Activated effector memory CD4-positive, alpha-beta T cell treated with anti-CD3 and anti-CD28 coated beads, Interleukin-2, amount 50 U/mL, for 16 hours (primary cell): ENCODE data around the gene HOXC10.

ENCODE experiments used
- DNase-seq: peaks from one replicate; pipeline ENCODE4 v3.0.0-alpha.2; 2020

The HOXC10 gene

GRCh38 chr12:53977596-53978445, 7.1 kb upstream of the HOXC10 start:
- DNase-seq: no peak

- DNase-seq: no peak
These were observed 6.2 kb upstream of the HOXC10 start for GRCh38 chr12:53978477-53979356.

- DNase-seq: no peak
These were observed 4.7 kb upstream of the HOXC10 start for GRCh38 chr12:53980104-53980801.

DNA sequence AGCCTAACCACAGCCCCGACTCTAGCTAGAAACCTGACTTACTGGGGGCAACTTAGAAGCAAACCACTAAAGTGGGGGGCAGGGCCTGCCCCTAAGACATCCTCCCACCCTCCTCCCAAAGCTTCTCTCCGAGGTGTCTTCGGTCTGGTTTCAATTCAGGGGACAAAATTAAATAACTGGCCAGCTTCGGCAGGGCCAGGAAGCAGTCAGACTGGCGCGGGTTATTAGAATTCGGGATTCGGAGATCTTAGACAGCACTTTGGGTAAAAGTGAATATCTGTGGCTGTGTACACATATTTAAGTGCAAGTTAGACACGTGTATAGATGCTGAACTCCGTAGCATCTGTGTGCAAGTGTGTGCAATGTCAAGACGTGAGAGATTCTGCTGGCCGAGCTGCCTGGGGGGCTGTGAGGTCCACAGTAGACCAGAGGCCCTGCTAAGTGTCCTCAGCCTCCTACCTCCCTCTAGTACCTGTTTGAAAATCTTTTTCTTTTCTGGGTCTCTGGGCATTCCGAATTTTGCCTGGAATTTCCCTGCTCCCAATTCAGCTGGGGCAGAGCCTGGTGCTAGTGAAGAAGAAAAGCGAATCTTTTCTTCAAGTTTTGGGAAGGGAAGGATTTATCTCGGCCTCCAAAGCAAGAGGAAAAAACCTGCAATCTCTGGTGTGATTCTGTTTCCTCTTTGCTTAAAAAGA, 4.0 kb upstream of the HOXC10 start:
- DNase-seq: no peak

DNA sequence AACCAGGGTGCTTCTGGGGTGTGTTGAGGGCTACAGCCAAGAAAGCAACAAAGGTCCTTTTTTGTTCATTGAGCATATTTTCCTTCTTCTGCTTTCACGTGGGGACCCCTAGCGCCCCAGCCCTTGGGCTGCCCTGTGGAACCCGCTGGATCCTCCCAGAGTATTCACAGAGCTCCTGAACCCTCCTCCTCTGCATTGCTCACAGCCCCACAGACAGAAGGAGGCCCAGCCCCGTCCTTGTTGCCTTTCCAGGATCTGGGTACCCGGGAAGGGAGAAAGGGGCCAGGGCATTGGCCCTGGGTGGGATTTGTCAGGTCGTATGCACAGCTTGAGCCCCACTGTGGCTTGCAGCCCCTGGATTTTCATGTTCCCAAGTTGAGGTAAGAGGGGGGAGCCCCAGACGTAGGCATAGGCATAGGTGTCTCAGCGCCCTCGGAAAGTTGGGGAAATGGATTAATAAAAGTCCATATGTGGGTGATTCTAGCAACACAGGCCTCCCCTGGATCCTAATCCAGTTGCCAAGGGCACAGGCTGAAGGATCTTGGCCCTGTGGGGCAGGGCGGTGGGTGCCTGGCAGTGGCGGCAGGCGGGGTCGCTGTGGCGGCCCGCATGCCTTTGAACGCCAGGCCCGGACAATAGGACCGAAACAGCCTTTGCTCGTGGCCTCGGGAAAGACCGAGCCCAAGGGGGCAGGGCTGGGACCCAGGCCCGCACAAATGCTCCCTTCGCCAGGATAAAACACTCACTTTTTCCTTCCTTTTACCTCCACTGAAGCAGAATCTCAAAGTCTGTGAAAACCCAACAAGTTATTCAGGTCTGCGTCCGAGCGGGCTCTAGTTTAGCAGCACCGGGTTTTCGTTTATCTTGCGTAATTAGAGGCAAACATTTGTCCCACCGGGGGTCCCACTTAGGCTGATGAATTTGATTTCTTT, 3.0 kb upstream of the HOXC10 start:
- no peak for DNase-seq

DNA sequence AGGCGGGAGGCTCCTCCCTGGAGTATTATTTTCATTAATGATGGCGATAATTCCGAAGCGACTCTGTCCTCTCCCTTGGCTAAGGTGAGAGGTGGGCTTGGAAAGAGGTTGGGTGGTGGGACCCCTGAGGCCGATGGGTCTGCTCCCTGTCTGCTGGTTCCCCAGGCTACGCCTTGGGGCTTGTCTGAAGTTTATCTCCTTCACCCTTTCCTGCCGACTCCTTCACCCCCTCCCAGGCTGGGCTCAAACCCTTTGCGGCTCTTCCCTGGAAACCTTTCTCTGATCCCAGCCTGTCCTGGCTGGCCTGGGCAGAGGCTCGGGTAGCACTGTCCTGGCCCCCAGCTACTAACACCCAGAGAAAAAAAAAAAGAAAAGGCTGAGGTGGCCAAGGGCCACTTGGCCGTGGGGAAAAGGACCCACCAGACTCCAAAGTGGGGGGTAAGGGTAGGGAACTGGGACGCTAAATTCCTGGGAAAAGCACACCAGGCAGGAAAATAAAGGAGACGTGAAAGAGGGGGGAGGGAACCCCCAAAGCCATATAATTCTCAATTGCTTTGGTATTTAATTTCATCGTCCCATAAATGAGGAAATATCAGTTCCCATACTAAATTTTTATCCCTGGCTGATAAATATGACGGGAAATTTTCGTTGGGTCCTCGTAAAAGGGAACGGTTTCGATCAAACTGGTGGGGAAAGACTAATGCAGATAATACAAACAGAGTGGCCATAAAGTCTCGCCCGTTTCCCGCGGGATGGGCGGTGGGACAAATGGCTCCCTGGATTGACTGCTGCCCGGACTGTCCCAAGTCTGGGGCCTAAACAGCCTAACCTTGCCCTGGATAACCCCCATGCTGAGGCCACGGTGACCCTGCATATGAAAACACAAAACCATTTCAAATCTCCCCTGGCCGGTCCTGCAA, 2.0 kb upstream of the HOXC10 start:
- DNase-seq: no peak

GRCh38 chr12:53983568-53983949, 1.4 kb upstream of the HOXC10 start:
- DNase-seq: no peak

- no peak for DNase-seq
These were observed 885 bp upstream of the HOXC10 start for GRCh38 chr12:53983950-53984572.

- DNase-seq: no peak
These were observed 697 bp downstream of the HOXC10 start for GRCh38 chr12:53985692-53985993.

- DNase-seq: no peak
These were observed 1.2 kb downstream of the HOXC10 start for GRCh38 chr12:53985994-53986685.

DNA sequence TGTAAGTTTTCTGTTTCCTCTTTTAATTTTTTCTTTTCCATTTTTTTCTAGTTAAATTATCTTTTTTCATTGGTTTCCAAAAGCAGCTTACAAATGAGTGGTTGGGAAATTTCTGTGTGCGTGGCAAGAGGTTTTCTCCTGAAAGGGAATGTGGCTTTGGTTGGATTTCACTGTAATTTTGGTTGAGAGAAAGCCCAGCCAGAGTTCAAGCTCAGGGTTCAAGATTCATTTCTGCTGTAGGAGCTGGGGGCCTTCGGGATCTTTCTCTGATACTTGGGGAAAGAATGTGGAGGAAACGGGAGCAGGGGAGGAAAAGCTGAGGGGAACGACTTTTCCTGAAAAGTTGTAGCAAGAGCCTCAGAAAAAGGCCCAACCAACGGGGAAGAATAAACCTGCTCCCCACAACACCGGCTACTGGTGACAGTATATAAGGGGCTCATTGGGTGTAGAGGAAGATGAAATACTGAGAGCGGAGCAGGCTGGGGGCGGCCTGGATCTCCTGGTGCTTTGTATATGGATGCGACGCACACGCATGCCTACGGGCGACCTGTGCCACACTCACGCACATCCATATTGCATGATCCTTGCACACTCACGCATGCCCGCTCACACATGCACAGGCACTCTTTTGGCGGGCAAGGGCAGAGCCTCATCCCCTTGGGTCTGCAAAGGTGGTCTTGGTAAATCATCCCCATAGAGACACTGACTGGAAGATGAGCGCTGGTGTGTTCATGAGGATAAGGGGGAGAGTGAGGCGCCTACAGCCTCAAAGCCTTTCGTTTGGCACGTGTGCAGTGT, 1.9 kb downstream of the HOXC10 start:
- DNase-seq: no peak

DNA sequence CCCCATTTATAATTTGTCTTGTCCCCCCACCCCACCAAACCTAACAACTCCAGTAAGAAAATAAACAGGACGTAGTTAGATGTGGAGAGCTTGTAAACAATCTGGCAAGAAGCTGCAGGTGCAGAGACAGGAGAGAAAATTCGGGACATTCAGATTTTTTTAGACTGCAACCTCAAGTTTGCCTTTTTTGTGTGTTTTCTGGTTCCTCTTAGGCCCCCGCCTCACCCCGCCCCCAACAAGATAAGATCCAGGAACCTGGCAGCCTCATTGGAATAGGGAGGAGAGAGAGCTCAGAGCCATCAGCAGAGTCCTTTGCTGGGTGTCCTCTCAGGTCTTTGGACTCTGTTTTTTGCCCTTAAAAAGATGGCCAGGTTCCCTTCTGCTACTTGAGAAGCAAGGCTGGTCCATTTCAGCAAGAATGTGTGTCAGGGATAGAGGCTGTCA, 2.9 kb downstream of the HOXC10 start:
- DNase-seq: no peak

DNA sequence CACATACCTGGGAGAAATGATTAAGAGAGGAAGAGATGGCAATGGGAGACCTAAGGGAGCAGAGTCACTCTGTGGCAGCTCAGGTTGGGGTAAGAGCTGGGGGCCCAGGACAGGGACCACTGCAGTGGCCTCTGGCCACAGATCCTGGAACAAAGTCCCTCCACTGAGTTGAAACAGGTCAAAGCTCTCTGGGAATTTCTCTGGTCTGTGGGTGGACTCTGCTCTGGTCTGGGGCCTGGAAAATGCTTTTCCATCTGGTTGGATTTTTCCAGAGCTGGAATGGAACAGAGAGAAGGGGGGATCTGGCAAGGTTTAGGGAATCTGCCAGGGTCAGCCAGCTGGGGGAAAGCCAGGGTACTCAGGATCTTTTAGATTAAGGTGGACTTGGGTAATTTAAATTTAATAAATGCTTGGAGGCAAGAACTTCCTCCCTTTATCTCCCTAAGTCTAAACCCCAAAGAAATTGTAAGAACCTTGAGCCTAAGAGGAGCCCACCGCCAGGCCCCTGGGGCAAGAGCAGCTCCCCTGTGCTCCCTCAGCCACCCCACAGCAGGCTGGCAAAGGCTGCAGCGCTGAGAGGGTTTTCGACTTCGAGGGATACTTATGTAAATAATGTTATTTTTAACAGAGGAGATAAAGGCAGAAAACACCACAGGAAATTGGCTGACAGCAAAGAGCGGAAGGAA, 3.7 kb downstream of the HOXC10 start:
- DNase-seq: no peak

GRCh38 chr12:53989227-53990113, 4.5 kb downstream of the HOXC10 start:
- no peak for DNase-seq

- DNase-seq: no peak
These were observed 5.5 kb downstream of the HOXC10 start for GRCh38 chr12:53990311-53991076.

DNA sequence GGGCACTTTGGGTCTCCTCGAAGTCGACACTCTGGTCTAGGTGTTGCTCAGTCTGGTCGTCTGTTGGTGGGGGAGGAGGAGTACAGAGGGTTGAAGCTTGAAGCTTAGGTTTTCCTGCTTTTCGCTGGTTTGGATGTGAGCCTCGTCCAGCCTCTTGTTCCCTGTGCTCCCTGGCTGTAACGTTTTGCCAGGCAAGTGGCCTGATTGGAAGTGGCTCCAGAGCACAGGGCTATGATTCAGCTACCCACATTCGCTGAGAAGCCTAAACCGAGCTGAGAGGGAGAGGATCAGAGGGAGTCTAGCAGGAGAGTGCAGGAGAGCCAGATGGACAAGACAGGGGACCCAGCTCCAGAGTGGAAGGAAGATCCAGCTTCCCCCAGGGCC, 6.1 kb downstream of the HOXC10 start:
- no peak for DNase-seq
